Prostate gland (tissue), 2 donors: ENCODE data around the gene NOS1AP. TPM values are rescaled to one million over a fixed set of nuclear protein-coding genes. Genes with fewer than 3 reads are reported as not detected.

ENCODE experiments used
- DNase-seq: peaks from one replicate; pipeline ENCODE4 v3.0.0-alpha.2; 2019; ENCODE audit warnings: low spot score
- H3K27ac ChIP-seq, 2 donors: fragments of 200-600 bp; sonication (generic); 2 replicates each; pipeline ENCODE4 v1.5.1; 2017 to 2019
- H3K27me3 ChIP-seq: fragments of 200-600 bp; sonication (generic); replicated peaks from 2 replicates; pipeline ENCODE4 v1.5.1; 2019; ENCODE audit not compliant: insufficient read depth
- H3K36me3 ChIP-seq, 2 donors: fragments of 200-600 bp; sonication (generic); 1 replicate in 1 of 2; 2 replicates in 1 of 2; pipeline versions ENCODE4 v1.5.1 to v1.8.1; 2017 to 2019
- H3K4me1 ChIP-seq: fragments of 200-600 bp; sonication (generic); replicated peaks from 2 replicates; pipeline ENCODE4 v1.5.1; 2019
- H3K4me3 ChIP-seq, 2 donors: fragments of 200-600 bp; sonication (generic); 2 replicates each; pipeline ENCODE4 v1.5.1; 2017 to 2019
- H3K9me3 ChIP-seq: fragments of 200-600 bp; sonication (generic); 2 replicates; pipeline ENCODE4 v1.5.1; 2017
- CTCF ChIP-seq, 4 experiments: fragments of 200-600 bp in 2 of 4; fragments of 450-650 bp in 2 of 4; sonication (generic) in 2 of 4; IDR thresholded peaks; 1 replicate in 3 of 4; 2 replicates in 1 of 4; pipeline ENCODE4 v1.5.1; 2016 to 2019; ENCODE audit warnings: antibody characterized with exemption in 4 of 4, mild to moderate bottlenecking in 2 of 4, moderate library complexity in 2 of 4
- POLR2A ChIP-seq: fragments of 450-650 bp; IDR thresholded peaks from one replicate; pipeline ENCODE4 v1.6.1; 2016; ENCODE audit warnings: antibody characterized with exemption, mild to moderate bottlenecking
- POLR2AphosphoS5 ChIP-seq: sonication (generic); formaldehyde crosslinking; IDR thresholded peaks from one replicate; pipeline ENCODE4 v1.6.1; 2017; ENCODE audit warnings: antibody characterized with exemption
- WGBS: methylation state at CpG from one replicate; pipeline ENCODE4 v1.1.5; 2018; 5-methylcytosine and 5-hydroxymethylcytosine counted together
- intact Hi-C: fragments of 100-400 bp; cut with DNase I; formaldehyde crosslinking; loops from one replicate; pipeline ENCODE4 v1.14.2; 2022
- total RNA-seq, 2 donors: library from RNA; depleted of rRNA; stranded (reverse); fragments of >200 nt; gene quantifications; one replicate each; pipeline ENCODE4 v1.1.0, GENCODE V29; 2016

The NOS1AP gene
- total RNA-seq, 2 donors from 2014 or later, result 9.9 to 11.0 TPM

- H3K36me3 ChIP-seq, result no peaks in the 10 kb centered on the region
- no peak for DNase-seq
- TF ChIP-seq POLR2AphosphoS5 (no peak), POLR2A (no peak), CTCF (IDR thresholded peaks at IDR 0.05) (no peak)
- no peaks in the 10 kb centered on the region for H3K27me3 ChIP-seq
- no peaks in the 10 kb centered on the region for H3K9me3 ChIP-seq
- H3K27ac ChIP-seq, result no peak overlapping the region
- no peak overlapping the region for H3K4me3 ChIP-seq
- no peaks in the 10 kb centered on the region for H3K4me1 ChIP-seq
- intact Hi-C loops, result no loop called here
- WGBS, result 92% methylated on average over 7 of the region's 7 CpGs
Measured at GRCh38 chr1:162369571-162369970, 300.1 kb downstream of the NOS1AP start.

- no peaks in the 10 kb centered on the region for H3K4me1 ChIP-seq
- H3K9me3 ChIP-seq, result no peaks in the 10 kb centered on the region
- 80% methylated on average over 1 of the region's 1 CpG for WGBS
- H3K27ac ChIP-seq, result no peak overlapping the region
- no peaks in the 10 kb centered on the region for H3K27me3 ChIP-seq
- no peak overlapping the region for H3K4me3 ChIP-seq
- no peaks in the 10 kb centered on the region for H3K36me3 ChIP-seq
- intact Hi-C loops, result no loop called here
- TF ChIP-seq CTCF (IDR thresholded peaks at IDR 0.05) (no peak), POLR2A (no peak), POLR2AphosphoS5 (no peak)
- DNase-seq, result no peak
Measured at GRCh38 chr1:162370161-162370560, 300.7 kb downstream of the NOS1AP start.

- intact Hi-C loops, result no loop called here
- 100% methylated on average over 3 of the region's 3 CpGs for WGBS
- no peak for TF ChIP-seq POLR2A
- TF ChIP-seq POLR2AphosphoS5, result no peak
- TF ChIP-seq CTCF (IDR thresholded peaks at IDR 0.05), result no peak
Measured at GRCh38 chr1:162370721-162371120, 301.2 kb downstream of the NOS1AP start.

GRCh38 chr1:162371611-162372010 lies 302.1 kb downstream of the NOS1AP start:
- no peak for DNase-seq
- Histone ChIP-seq H3K36me3 (no peaks in the 10 kb centered on the region), H3K4me3 (no peak overlapping the region), H3K27me3 (no peaks in the 10 kb centered on the region), H3K4me1 (no peaks in the 10 kb centered on the region), H3K9me3 (no peaks in the 10 kb centered on the region), H3K27ac (no peak overlapping the region)
- WGBS, result 89% methylated on average over 6 of the region's 6 CpGs
- TF ChIP-seq POLR2AphosphoS5, result no peak
- TF ChIP-seq POLR2A, result no peak
- no peak for TF ChIP-seq CTCF (IDR thresholded peaks at IDR 0.05)
- intact Hi-C loops, result no loop called here

More at GRCh38 chr1:162370721-162371120, 301.2 kb downstream of the NOS1AP start:
- Histone ChIP-seq H3K4me1 (no peaks in the 10 kb centered on the region), H3K27me3 (no peaks in the 10 kb centered on the region), H3K36me3 (no peaks in the 10 kb centered on the region), H3K4me3 (no peak overlapping the region), H3K27ac (no peak overlapping the region), H3K9me3 (no peaks in the 10 kb centered on the region)
- no peak for DNase-seq

- no peak for DNase-seq
- Histone ChIP-seq H3K4me1 (no peaks in the 10 kb centered on the region), H3K4me3 (no peak overlapping the region), H3K36me3 (no peaks in the 10 kb centered on the region), H3K9me3 (no peaks in the 10 kb centered on the region), H3K27ac (no peak overlapping the region), H3K27me3 (no peaks in the 10 kb centered on the region)
- WGBS, result 72% methylated on average over 13 of the region's 13 CpGs
- no peak for TF ChIP-seq POLR2A
- no peak for TF ChIP-seq CTCF (IDR thresholded peaks at IDR 0.05)
- TF ChIP-seq POLR2AphosphoS5, result no peak
- intact Hi-C loops, result no loop called here
Measured at GRCh38 chr1:162372159-162373071, 302.9 kb downstream of the NOS1AP start.
